ENCODE measurements around the gene PCBP2. TPM values are rescaled to one million over a fixed set of nuclear protein-coding genes. Genes with fewer than 3 reads are reported as not detected.
"Not testable (repeated sequence)": the region's sequence is repeated elsewhere in the genome, so short reads cannot be mapped to it uniquely, and the experiment has no call there.

PCBP2 gene
- total RNA-seq, 4 donors from 2014 or later = 259 to 375 (median 354) TPM

- Histone ChIP-seq H3K27ac (peak overlapping the region in 3 of 4 donors; percentile 9 to 38 (median 35)), H3K9me3 (no peaks in the 10 kb centered on the region), H3K36me3 (peaks cover 0 to 28% of the 10 kb centered on the region in 2 donors), H3K4me3 (no peak overlapping the region), H3K4me1 (peaks cover 0 to 48% (median 18%) of the 10 kb centered on the region in 3 donors), H3K27me3 (no peaks in the 10 kb centered on the region)
- 14 to 32% methylated on average over 3 of the region's 3 CpGs for WGBS, 2 donors (ENCODE audit: low coverage in 1 of 2)
- no peak for ATAC-seq
- TF ChIP-seq CTCF (IDR thresholded peaks at IDR 0.05) (no peak), EP300 (IDR thresholded peaks at IDR 0.05) (no peak)
Measured at GRCh38 chr12:53414756-53415417, 37.0 kb upstream of the PCBP2 start.

DNA sequence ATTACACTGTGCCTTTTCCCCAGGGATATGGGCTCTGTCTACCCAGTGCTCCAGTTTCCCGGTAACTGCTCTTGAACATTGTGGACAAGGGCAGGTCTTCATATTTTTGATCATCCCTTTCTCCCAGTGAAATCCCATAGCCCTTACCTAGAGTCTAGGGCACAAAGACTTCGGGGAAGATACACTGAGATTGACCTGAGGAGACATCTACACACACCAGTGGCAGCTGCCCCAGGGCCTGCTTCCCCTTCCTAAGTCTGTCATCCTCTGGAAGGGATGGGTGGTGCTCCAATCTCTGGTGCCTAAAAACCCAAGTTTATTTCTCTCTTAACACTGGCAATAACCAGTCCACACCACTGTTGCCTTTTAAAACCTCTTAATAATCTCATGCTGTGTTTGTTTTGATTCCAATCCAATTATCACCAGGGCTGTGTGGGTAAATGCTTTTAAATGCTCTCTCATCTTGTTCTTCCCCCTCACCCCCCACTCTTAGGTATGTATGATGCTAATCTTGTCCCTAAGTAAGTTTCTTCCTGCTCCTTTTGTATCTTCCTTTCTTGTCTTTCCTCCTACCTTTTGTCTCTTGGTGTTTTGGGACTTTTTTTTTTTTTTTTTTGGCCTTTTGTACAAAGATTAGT is 36.0 kb upstream of the PCBP2 start:
- not testable (repeated sequence) for H3K9me3 ChIP-seq, H3K4me3 ChIP-seq, ATAC-seq, H3K27me3 ChIP-seq
- H3K36me3 ChIP-seq = peaks cover 0 to 18% of the 10 kb centered on the region in 2 donors
- peaks cover 0 to 49% (median 18%) of the 10 kb centered on the region in 3 donors for H3K4me1 ChIP-seq
- WGBS, 2 donors (ENCODE audit: low coverage in 1 of 2) = 48 to 56% methylated on average over 2 of the region's 2 CpGs
- peak overlapping the region in 3 of 4 donors; percentile 26 to 38 (median 35) for H3K27ac ChIP-seq

DNA sequence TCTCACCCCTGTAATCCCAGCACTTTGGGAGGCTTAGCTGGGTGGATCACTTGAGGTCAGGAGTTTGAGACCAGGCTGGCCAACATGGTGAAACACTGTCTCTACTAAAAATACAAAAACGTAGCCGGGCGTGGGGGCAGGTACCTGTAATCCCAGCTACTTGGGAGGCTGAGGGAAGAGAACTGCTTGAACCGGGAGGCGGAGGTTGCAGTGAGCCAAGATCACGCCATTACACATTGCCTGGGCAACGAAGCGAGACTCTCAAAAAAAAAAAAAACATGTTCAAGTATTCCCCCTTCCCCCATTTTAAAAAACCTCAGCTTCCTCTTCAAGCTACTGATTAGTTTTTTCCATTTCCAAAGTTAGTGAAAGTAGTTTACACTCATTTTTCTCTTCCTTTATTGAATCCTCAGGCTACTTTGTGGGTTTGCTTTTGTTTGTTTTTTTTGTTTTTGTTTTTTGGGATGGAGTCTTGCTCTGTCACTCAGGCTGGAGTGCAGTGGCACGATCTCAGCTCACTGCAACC is 34.5 kb upstream of the PCBP2 start:
- H3K4me3 ChIP-seq, ATAC-seq, H3K36me3 ChIP-seq, H3K9me3 ChIP-seq, H3K27me3 ChIP-seq, H3K27ac ChIP-seq: not testable (repeated sequence)
- 74% methylated on average over 9 of the region's 9 CpGs; no CpG with 5 or more reads in 1 of the 2 donors for WGBS, 2 donors (ENCODE audit: low coverage in 1 of 2)
- H3K4me1 ChIP-seq = peaks cover 0 to 49% (median 14%) of the 10 kb centered on the region in 3 donors

DNA sequence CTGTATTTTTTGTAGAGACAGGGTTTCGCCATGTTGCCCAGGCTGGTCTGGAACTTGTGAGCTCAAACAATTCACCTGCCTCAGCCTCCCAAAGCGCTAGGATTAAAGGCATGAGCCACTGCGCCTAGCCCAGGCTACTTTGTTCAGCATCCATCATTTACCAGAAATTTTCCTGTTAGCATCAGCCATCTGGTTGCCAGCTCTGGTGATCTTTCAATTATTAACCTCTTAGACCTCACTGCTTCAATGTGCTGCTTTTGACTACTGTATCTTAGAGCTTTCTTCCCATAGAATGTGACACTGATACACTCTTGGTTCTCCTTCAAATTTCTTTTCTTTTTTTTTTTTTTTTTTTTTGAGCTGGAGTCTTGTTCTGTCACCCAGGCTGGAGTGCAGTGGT is 33.7 kb upstream of the PCBP2 start:
- 82% methylated on average over 3 of the region's 3 CpGs for WGBS, 2 donors (ENCODE audit: low coverage in 1 of 2)
- no peak for TF ChIP-seq CTCF (IDR thresholded peaks at IDR 0.05)
- ATAC-seq = no peak

DNA sequence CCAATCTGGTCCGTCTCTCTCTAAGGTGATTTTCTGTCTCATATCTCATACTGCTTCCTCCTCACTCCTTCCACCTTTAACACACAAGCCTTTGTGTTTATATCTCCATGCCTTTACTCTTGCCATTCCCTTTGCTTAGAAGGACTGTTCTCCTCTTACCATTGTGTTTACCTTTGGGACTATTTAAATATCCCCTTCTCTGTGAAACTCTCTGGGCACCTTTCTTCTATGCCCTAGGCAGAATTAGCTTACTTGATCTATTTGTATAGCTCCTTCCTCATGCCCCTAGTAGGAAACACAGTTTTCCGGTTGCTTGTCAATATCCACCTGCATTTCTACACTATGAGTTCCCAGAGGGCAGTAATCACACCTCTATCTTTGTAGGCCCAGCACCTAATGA is 32.1 kb upstream of the PCBP2 start:
- no peaks in the 10 kb centered on the region for H3K36me3 ChIP-seq
- no peak overlapping the region for H3K27ac ChIP-seq
- no peak for ATAC-seq
- 71 to 77% methylated on average over 2 of the region's 2 CpGs for WGBS, 2 donors (ENCODE audit: low coverage in 1 of 2)
- peaks cover 0 to 25% (median 11%) of the 10 kb centered on the region in 3 donors for H3K4me1 ChIP-seq
- no peak for TF ChIP-seq POLR2AphosphoS5 (IDR thresholded peaks at IDR 0.05)
- no peak for TF ChIP-seq POLR2A (IDR thresholded peaks at IDR 0.05)
- no peak for TF ChIP-seq EP300 (IDR thresholded peaks at IDR 0.05)
- no peak for TF ChIP-seq CTCF (IDR thresholded peaks at IDR 0.05)
- no peaks in the 10 kb centered on the region for H3K27me3 ChIP-seq
- no peaks in the 10 kb centered on the region for H3K9me3 ChIP-seq
- no peak overlapping the region for H3K4me3 ChIP-seq

More for the DNA sequence above, 33.7 kb upstream of the PCBP2 start:
- no peak overlapping the region for H3K27ac ChIP-seq
- H3K36me3 ChIP-seq = no peaks in the 10 kb centered on the region
- no peak overlapping the region for H3K4me3 ChIP-seq
- no peaks in the 10 kb centered on the region for H3K27me3 ChIP-seq
- H3K9me3 ChIP-seq = no peaks in the 10 kb centered on the region
- peaks cover 0 to 40% (median 12%) of the 10 kb centered on the region in 3 donors for H3K4me1 ChIP-seq

DNA sequence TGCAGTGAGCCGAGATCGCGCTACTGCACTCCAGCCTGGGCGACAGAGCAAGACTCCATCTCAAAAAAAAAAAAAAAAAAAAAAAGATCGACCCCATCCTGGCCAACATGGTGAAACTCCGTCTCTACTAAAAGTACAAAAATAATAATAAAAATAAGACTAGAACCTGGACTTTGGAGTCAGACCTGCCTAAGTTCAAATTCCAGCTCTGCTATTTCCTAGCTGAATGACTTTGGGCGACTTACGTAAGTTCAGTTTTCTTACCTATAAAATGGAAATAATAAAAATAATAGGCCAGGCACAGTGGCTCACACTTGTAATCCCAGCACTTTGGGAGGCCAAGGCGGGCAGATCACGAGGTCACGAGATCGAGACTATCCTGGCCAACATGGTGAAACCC is 29.7 kb upstream of the PCBP2 start:
- peaks cover 0 to 11% (median 0%) of the 10 kb centered on the region in 3 donors for H3K4me1 ChIP-seq
- not testable (repeated sequence) for H3K27ac ChIP-seq, ATAC-seq, H3K9me3 ChIP-seq, H3K4me3 ChIP-seq, H3K36me3 ChIP-seq, H3K27me3 ChIP-seq
- WGBS, 2 donors (ENCODE audit: low coverage in 1 of 2) = 88% methylated on average over 9 of the region's 12 CpGs; no CpG with 5 or more reads in 1 of the 2 donors

Data from gastroesophageal sphincter (tissue), 4 donors.